Stimulated activated CD4-positive, alpha-beta T cell treated with anti-CD3 and anti-CD28 coated beads, Interleukin-4, amount 100 ng/mL, for 1 hour (primary cell): ENCODE data around the gene SYMPK.
"Not testable (repeated sequence)": the region's sequence is repeated elsewhere in the genome, so short reads cannot be mapped to it uniquely, and the experiment has no call there.

Source experiments
- DNase-seq: peaks from one replicate; pipeline ENCODE4 v3.0.0-alpha.2; 2020

Gene SYMPK

GRCh38 chr19:45885556-45886426 is 22.8 kb upstream of the SYMPK start, which contains the start of gene IRF2BP1:
TSS of gene IRF2BP1 (minus strand) at chr19:45886141. CDS start at chr19:45885774, 367 bp downstream.
- peak; percentile 86 for DNase-seq

- peak; percentile 20 for DNase-seq
These were observed 22.0 kb upstream of the SYMPK start for GRCh38 chr19:45884682-45885555.

GRCh38 chr19:45883881-45884681 is 21.1 kb upstream of the SYMPK start:
- DNase-seq, result no peak

GRCh38 chr19:45883586-45883880 is 20.6 kb upstream of the SYMPK start:
- no peak for DNase-seq

GRCh38 chr19:45882652-45883585 is 20.0 kb upstream of the SYMPK start:
- DNase-seq, result peak; percentile 83

- no peak for DNase-seq
These were observed 19.1 kb upstream of the SYMPK start for GRCh38 chr19:45881909-45882528.

- DNase-seq, result no peak
These were observed 18.3 kb upstream of the SYMPK start for GRCh38 chr19:45881082-45881908.

GRCh38 chr19:45879971-45880370 is 17.0 kb upstream of the SYMPK start:
- DNase-seq, result no peak

- DNase-seq, result no peak
These were observed 16.1 kb upstream of the SYMPK start for GRCh38 chr19:45879055-45879454.

GRCh38 chr19:45878043-45878794 is 15.3 kb upstream of the SYMPK start:
- DNase-seq, result no peak

- peak; percentile 35 for DNase-seq
These were observed 13.7 kb upstream of the SYMPK start for GRCh38 chr19:45876411-45877197.

- no peak for DNase-seq
These were observed 13.1 kb upstream of the SYMPK start for GRCh38 chr19:45876161-45876410.

- no peak for DNase-seq
These were observed 11.6 kb upstream of the SYMPK start for GRCh38 chr19:45874620-45874966.

GRCh38 chr19:45873219-45873772 is 10.3 kb upstream of the SYMPK start:
- no peak for DNase-seq

GRCh38 chr19:45872095-45872919 is 9.4 kb upstream of the SYMPK start:
- no peak for DNase-seq

- no peak for DNase-seq
These were observed 7.9 kb upstream of the SYMPK start for GRCh38 chr19:45870798-45871197.

GRCh38 chr19:45867241-45867640 is 4.3 kb upstream of the SYMPK start:
- not testable (repeated sequence) for DNase-seq
